NCI-H510A (cell line): ENCODE measurements around the gene AP2M1.
"Not testable (repeated sequence)": the region's sequence is repeated elsewhere in the genome, so short reads cannot be mapped to it uniquely, and the experiment has no call there.

Experiments
- DNase-seq: peaks from one replicate; lab custom pipeline; 2025; lab: John Stamatoyannopoulos, UW

Gene AP2M1

GRCh38 chr3:184157206-184157605 lies 17.4 kb upstream of the AP2M1 start:
- DNase-seq: no peak

GRCh38 chr3:184158404-184158803 lies 16.3 kb upstream of the AP2M1 start:
- no peak for DNase-seq

GRCh38 chr3:184160456-184160855 lies 14.2 kb upstream of the AP2M1 start:
- no peak for DNase-seq

GRCh38 chr3:184162571-184163070 lies 12.0 kb upstream of the AP2M1 start:
- DNase-seq: not testable (repeated sequence)

GRCh38 chr3:184164648-184165330 lies 9.9 kb upstream of the AP2M1 start:
- no peak for DNase-seq

GRCh38 chr3:184165543-184165942 lies 9.1 kb upstream of the AP2M1 start:
- no peak for DNase-seq

GRCh38 chr3:184166671-184167070 lies 8.0 kb upstream of the AP2M1 start:
- DNase-seq: no peak

- no peak for DNase-seq
Measured at GRCh38 chr3:184167786-184168185, 6.9 kb upstream of the AP2M1 start.

GRCh38 chr3:184168363-184169120 lies 6.1 kb upstream of the AP2M1 start:
- no peak for DNase-seq

GRCh38 chr3:184169896-184170875 lies 4.5 kb upstream of the AP2M1 start:
- DNase-seq: no peak

- no peak for DNase-seq
Measured at GRCh38 chr3:184171562-184171961, 3.1 kb upstream of the AP2M1 start.

GRCh38 chr3:184172681-184173373 lies 1.8 kb upstream of the AP2M1 start:
- DNase-seq: no peak

GRCh38 chr3:184173374-184173722 lies 1.3 kb upstream of the AP2M1 start:
- no peak for DNase-seq

- DNase-seq: no peak
Measured at GRCh38 chr3:184174284-184174645, 390 bp upstream of the AP2M1 start.

- DNase-seq: no peak
Measured at GRCh38 chr3:184175506-184175905, 851 bp downstream of the AP2M1 start.

GRCh38 chr3:184175981-184176376 lies 1.3 kb downstream of the AP2M1 start:
- no peak for DNase-seq

GRCh38 chr3:184176377-184177330 lies 2.0 kb downstream of the AP2M1 start:
- DNase-seq: peak; percentile 71

GRCh38 chr3:184177331-184177731 lies 2.7 kb downstream of the AP2M1 start:
- no peak for DNase-seq

GRCh38 chr3:184177767-184178306 lies 3.2 kb downstream of the AP2M1 start:
- DNase-seq: no peak

- DNase-seq: no peak
Measured at GRCh38 chr3:184178521-184179138, 4.0 kb downstream of the AP2M1 start.
